Mammary epithelial cell (primary cell): Measurements from ENCODE around the gene CRACDL.

Experiments used
- EZH2 ChIP-seq: IDR thresholded peaks from 2 replicates; pipeline ENCODE4 v1.6.1; 2012; ENCODE audit warnings: low read length, inconsistent platforms, borderline replicate concordance
- TF ChIP-seq, protein P1 (sequence below), 2 donors: IDR thresholded peaks in 1 of 2; conservative IDR thresholded peaks in 1 of 2; 2 replicates each; pipeline ENCODE4 v1.5.1; 2011 to 2012; ENCODE audit warnings: inconsistent platforms in 2 of 2, low read length in 2 of 2, mild to moderate bottlenecking in 2 of 2, control low read depth in 1 of 2, low read depth in 1 of 2; ENCODE audit not compliant: insufficient read depth in 1 of 2; ENCODE audit errors: extremely low read depth in 1 of 2

- TF ChIP-seq, protein P1, sequence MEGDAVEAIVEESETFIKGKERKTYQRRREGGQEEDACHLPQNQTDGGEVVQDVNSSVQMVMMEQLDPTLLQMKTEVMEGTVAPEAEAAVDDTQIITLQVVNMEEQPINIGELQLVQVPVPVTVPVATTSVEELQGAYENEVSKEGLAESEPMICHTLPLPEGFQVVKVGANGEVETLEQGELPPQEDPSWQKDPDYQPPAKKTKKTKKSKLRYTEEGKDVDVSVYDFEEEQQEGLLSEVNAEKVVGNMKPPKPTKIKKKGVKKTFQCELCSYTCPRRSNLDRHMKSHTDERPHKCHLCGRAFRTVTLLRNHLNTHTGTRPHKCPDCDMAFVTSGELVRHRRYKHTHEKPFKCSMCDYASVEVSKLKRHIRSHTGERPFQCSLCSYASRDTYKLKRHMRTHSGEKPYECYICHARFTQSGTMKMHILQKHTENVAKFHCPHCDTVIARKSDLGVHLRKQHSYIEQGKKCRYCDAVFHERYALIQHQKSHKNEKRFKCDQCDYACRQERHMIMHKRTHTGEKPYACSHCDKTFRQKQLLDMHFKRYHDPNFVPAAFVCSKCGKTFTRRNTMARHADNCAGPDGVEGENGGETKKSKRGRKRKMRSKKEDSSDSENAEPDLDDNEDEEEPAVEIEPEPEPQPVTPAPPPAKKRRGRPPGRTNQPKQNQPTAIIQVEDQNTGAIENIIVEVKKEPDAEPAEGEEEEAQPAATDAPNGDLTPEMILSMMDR (conservative IDR thresholded peaks at IDR 0.05 in 1 of 2, IDR thresholded peaks at IDR 0.05 in 1 of 2; ENCODE audit: extremely low read depth in 1 of 2, insufficient read depth in 1 of 2, low read depth in 1 of 2, low read length in 2 of 2), result no peak
- no peak for TF ChIP-seq EZH2
These were observed 76.7 kb downstream of the CRACDL start for GRCh38 chr2:98859323-98859722.
